ENCODE measurements around the gene PTX3. TPM values are rescaled to one million over a fixed set of nuclear protein-coding genes. Genes with fewer than 3 reads are reported as not detected.

PTX3 gene
- total and polyA plus RNA-seq, 4 donors: 0.17 to 0.66 (median 0.28) TPM; not detected in 1

DNA sequence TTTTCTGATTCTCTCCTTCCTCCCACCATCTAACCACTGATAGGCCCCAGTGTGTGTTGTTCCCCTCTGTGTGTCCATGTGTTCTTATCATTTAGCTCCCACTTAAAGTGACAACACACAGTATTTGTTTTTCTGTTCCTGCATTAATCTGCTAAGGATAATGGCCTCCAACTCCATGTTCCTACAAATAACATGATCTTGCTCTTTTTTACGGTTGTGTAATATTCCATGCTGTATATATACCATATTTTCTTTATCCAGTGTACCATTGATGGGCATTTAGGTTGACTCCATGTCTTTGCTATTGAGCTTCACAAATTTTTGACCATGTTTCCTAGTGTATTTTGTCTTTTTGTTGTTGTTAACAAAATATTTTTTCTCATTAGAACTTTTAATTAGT lies 36.0 kb downstream of the PTX3 start:
- 92% methylated on average over 1 of the region's 1 CpG for WGBS
- TF ChIP-seq YY1 (IDR thresholded peaks at IDR 0.05) (no peak), EGR1 (IDR thresholded peaks at IDR 0.05; ENCODE audit: low read depth in 2 of 2) (no peak), HNF4A (conservative IDR thresholded peaks at IDR 0.05) (no peak), GABPA (IDR thresholded peaks at IDR 0.05 in 1 of 2, conservative IDR thresholded peaks at IDR 0.05 in 1 of 2) (no peak), HNF4G (IDR thresholded peaks at IDR 0.05) (no peak), JUND (IDR thresholded peaks at IDR 0.05) (no peak), FOXA1 (IDR thresholded peaks at IDR 0.05) (no peak), FOXA2 (IDR thresholded peaks at IDR 0.05) (no peak), NR2F2 (IDR thresholded peaks at IDR 0.05) (no peak), RAD21 (IDR thresholded peaks at IDR 0.05) (no peak), SP1 (IDR thresholded peaks at IDR 0.05) (no peak), TAF1 (conservative IDR thresholded peaks at IDR 0.05) (no peak), RXRA (IDR thresholded peaks at IDR 0.05) (no peak)
- TF ChIP-seq, protein P1, sequence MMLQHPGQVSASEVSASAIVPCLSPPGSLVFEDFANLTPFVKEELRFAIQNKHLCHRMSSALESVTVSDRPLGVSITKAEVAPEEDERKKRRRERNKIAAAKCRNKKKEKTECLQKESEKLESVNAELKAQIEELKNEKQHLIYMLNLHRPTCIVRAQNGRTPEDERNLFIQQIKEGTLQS (IDR thresholded peaks at IDR 0.05): no peak
- TF ChIP-seq, protein P2, sequence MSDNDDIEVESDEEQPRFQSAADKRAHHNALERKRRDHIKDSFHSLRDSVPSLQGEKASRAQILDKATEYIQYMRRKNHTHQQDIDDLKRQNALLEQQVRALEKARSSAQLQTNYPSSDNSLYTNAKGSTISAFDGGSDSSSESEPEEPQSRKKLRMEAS (IDR thresholded peaks at IDR 0.05): no peak
- TF ChIP-seq, protein P3, sequence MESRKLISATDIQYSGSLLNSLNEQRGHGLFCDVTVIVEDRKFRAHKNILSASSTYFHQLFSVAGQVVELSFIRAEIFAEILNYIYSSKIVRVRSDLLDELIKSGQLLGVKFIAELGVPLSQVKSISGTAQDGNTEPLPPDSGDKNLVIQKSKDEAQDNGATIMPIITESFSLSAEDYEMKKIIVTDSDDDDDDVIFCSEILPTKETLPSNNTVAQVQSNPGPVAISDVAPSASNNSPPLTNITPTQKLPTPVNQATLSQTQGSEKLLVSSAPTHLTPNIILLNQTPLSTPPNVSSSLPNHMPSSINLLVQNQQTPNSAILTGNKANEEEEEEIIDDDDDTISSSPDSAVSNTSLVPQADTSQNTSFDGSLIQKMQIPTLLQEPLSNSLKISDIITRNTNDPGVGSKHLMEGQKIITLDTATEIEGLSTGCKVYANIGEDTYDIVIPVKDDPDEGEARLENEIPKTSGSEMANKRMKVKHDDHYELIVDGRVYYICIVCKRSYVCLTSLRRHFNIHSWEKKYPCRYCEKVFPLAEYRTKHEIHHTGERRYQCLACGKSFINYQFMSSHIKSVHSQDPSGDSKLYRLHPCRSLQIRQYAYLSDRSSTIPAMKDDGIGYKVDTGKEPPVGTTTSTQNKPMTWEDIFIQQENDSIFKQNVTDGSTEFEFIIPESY (IDR thresholded peaks at IDR 0.05): no peak
- TF ChIP-seq, protein P4, sequence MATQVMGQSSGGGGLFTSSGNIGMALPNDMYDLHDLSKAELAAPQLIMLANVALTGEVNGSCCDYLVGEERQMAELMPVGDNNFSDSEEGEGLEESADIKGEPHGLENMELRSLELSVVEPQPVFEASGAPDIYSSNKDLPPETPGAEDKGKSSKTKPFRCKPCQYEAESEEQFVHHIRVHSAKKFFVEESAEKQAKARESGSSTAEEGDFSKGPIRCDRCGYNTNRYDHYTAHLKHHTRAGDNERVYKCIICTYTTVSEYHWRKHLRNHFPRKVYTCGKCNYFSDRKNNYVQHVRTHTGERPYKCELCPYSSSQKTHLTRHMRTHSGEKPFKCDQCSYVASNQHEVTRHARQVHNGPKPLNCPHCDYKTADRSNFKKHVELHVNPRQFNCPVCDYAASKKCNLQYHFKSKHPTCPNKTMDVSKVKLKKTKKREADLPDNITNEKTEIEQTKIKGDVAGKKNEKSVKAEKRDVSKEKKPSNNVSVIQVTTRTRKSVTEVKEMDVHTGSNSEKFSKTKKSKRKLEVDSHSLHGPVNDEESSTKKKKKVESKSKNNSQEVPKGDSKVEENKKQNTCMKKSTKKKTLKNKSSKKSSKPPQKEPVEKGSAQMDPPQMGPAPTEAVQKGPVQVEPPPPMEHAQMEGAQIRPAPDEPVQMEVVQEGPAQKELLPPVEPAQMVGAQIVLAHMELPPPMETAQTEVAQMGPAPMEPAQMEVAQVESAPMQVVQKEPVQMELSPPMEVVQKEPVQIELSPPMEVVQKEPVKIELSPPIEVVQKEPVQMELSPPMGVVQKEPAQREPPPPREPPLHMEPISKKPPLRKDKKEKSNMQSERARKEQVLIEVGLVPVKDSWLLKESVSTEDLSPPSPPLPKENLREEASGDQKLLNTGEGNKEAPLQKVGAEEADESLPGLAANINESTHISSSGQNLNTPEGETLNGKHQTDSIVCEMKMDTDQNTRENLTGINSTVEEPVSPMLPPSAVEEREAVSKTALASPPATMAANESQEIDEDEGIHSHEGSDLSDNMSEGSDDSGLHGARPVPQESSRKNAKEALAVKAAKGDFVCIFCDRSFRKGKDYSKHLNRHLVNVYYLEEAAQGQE (IDR thresholded peaks at IDR 0.05): no peak
- TF ChIP-seq, protein P5, sequence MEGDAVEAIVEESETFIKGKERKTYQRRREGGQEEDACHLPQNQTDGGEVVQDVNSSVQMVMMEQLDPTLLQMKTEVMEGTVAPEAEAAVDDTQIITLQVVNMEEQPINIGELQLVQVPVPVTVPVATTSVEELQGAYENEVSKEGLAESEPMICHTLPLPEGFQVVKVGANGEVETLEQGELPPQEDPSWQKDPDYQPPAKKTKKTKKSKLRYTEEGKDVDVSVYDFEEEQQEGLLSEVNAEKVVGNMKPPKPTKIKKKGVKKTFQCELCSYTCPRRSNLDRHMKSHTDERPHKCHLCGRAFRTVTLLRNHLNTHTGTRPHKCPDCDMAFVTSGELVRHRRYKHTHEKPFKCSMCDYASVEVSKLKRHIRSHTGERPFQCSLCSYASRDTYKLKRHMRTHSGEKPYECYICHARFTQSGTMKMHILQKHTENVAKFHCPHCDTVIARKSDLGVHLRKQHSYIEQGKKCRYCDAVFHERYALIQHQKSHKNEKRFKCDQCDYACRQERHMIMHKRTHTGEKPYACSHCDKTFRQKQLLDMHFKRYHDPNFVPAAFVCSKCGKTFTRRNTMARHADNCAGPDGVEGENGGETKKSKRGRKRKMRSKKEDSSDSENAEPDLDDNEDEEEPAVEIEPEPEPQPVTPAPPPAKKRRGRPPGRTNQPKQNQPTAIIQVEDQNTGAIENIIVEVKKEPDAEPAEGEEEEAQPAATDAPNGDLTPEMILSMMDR (IDR thresholded peaks at IDR 0.05; ENCODE audit: low read depth, low read length, missing input control): no peak
- Histone ChIP-seq H3K36me3 (ENCODE audit: control insufficient read depth in 4 of 4, insufficient read depth in 3 of 4, low read depth in 1 of 4, low read length in 3 of 4) (no peaks in the 10 kb centered on the region), H3K4me1 (ENCODE audit: control insufficient read depth in 4 of 4, insufficient read depth in 4 of 4, low read length in 3 of 4) (no peaks in the 10 kb centered on the region), H3K4me3 (ENCODE audit: low read depth in 1 of 3, low read length in 3 of 3) (no peak overlapping the region), H3K9me3 (ENCODE audit: control insufficient read depth in 4 of 4, low read length in 3 of 4) (no peaks in the 10 kb centered on the region), H3K27me3 (ENCODE audit: control insufficient read depth in 4 of 4, insufficient read depth in 4 of 4, low read length in 3 of 4) (peaks cover 0 to 2% (median 0%) of the 10 kb centered on the region in 4 donors), H3K9ac (ENCODE audit: low read depth in 1 of 2, low read length in 2 of 2) (no peak overlapping the region), H3K27ac (ENCODE audit: low read depth in 1 of 2, low read length in 2 of 2) (no peak overlapping the region)
- no peak for DNase-seq (ENCODE audit: low spot score)
